Transverse colon (tissue), 4 donors: ENCODE measurements around the gene LSM11. TPM values are rescaled to one million over a fixed set of nuclear protein-coding genes. Genes with fewer than 3 reads are reported as not detected.
"Not testable (repeated sequence)": the region's sequence is repeated elsewhere in the genome, so short reads cannot be mapped to it uniquely, and the experiment has no call there.

Experiments used
- DNase-seq: peaks from one replicate; pipeline ENCODE4 v3.0.0-alpha.2; 2019
- H3K27ac ChIP-seq, 4 donors: fragments of 200-600 bp; sonication (generic); 2 replicates each; pipeline ENCODE4 v1.5.1; 2016 to 2018; ENCODE audit warnings: inconsistent platforms in 4 of 4
- H3K27me3 ChIP-seq: fragments of 200-600 bp; sonication (generic); 2 replicates; pipeline ENCODE4 v1.5.1; 2017; ENCODE audit warnings: inconsistent platforms
- H3K36me3 ChIP-seq, 4 donors: fragments of 200-600 bp; sonication (generic); 2 replicates each; pipeline ENCODE4 v1.5.1; 2017 to 2019; ENCODE audit warnings: inconsistent platforms in 4 of 4
- H3K4me1 ChIP-seq, 4 donors: fragments of 200-600 bp; sonication (generic); 2 replicates each; pipeline ENCODE4 v1.5.1; 2017 to 2020; ENCODE audit warnings: inconsistent platforms in 4 of 4
- H3K4me3 ChIP-seq, 4 donors: fragments of 200-600 bp; sonication (generic); 1 replicate in 1 of 4; 2 replicates in 3 of 4; pipeline versions ENCODE4 v1.5.1 to v1.6.1; 2017 to 2019; ENCODE audit warnings: inconsistent platforms in 4 of 4
- H3K9me3 ChIP-seq, 2 donors: fragments of 200-600 bp; sonication (generic); 2 replicates each; pipeline ENCODE4 v1.5.1; 2017 to 2019; ENCODE audit warnings: inconsistent platforms in 2 of 2
- CTCF ChIP-seq, 5 experiments: fragments of 200-600 bp in 3 of 5; fragments of 450-650 bp in 2 of 5; sonication (generic) in 3 of 5; IDR thresholded peaks; 1 replicate in 2 of 5; 2 replicates in 3 of 5; pipeline ENCODE4 v1.5.1; 2016 to 2017; ENCODE audit warnings: antibody characterized with exemption in 5 of 5, inconsistent platforms in 3 of 5, mild to moderate bottlenecking in 2 of 5, moderate library complexity in 1 of 5
- EP300 ChIP-seq: sonication (generic); formaldehyde crosslinking; IDR thresholded peaks from one replicate; pipeline ENCODE4 v1.6.1; 2017; ENCODE audit warnings: antibody characterized with exemption, low read depth
- POLR2A ChIP-seq: fragments of 450-650 bp; IDR thresholded peaks from one replicate; pipeline ENCODE4 v1.6.1; 2016; ENCODE audit warnings: antibody characterized with exemption, mild to moderate bottlenecking, moderate library complexity
- POLR2AphosphoS5 ChIP-seq, 3 donors: sonication (generic); formaldehyde crosslinking; IDR thresholded peaks; one replicate each; pipeline ENCODE4 v1.6.1; 2016; ENCODE audit warnings: antibody characterized with exemption in 3 of 3
- WGBS, 2 donors: methylation state at CpG; one replicate each; pipeline ENCODE4 v1.1.5; 2018; ENCODE audit warnings: low coverage in 1 of 2; 5-methylcytosine and 5-hydroxymethylcytosine counted together
- in situ Hi-C, 4 donors: fragments of 200-750 bp; cut with MboI; loops; one replicate each; pipeline versions ENCODE4 v1.15.0 to v1.15.1; 2017; ENCODE audit warnings: low sequenced_read_pairs in 3 of 4, low pct_ligation_motif_present in 1 of 4, low pct_unique_long_range_greater_than_20kb in 1 of 4
- intact Hi-C: fragments of 100-400 bp; cut with DNase I; formaldehyde crosslinking; loops from one replicate; pipeline ENCODE4 v1.15.1; 2023; ENCODE audit warnings: low total_unique reads
- total RNA-seq, 4 donors: library from RNA; depleted of rRNA; stranded (reverse); fragments of >200 nt; gene quantifications; one replicate each; pipeline ENCODE4 v1.1.0, GENCODE V29; 2016

The LSM11 gene
- total RNA-seq, result 1 to 10 TPM; 4.1 to 10.0 (median 5.8) TPM

GRCh38 chr5:157743163-157744050 is at the start of gene LSM11:
Gene LSM11, plus strand, starts transcription at chr5:157743712. Its CDS starts 39 bp downstream, at chr5:157743751.
- peaks cover 12 to 22% (median 15%) of the 10 kb centered on the region in 4 donors for H3K4me1 ChIP-seq
- WGBS, 2 donors, result 0% methylated on average over 55 of the region's 79 CpGs; no CpG with 5 or more reads in 1 of the 2 donors
- intact Hi-C loops (loop anchor here (10.0 kb wide), 1 partner anchor 1709 kb away; no protein-coding TSS in a partner anchor), in situ Hi-C loops (loop anchor here in 3 of 4 donors (10.0 to 25.0 kb wide), 5 partner anchors 256 to 606 kb away; partner anchors contain the start of gene MED7 (in 1 of the 3))
- H3K27me3 ChIP-seq, result no peaks in the 10 kb centered on the region
- peak within 1 kb of the TSS; percentile 75 to 92 (median 86) for H3K4me3 ChIP-seq
- H3K36me3 ChIP-seq, result no peaks in the 10 kb centered on the region
- H3K9me3 ChIP-seq, result no peaks in the 10 kb centered on the region
- peak within 1 kb of the TSS; percentile 60 to 83 (median 78) for H3K27ac ChIP-seq
- peak; percentile 93 for DNase-seq
- TF ChIP-seq EP300 (no peak), CTCF (IDR thresholded peaks at IDR 0.05) (peak; percentile 96 to 100 (median 99)), POLR2AphosphoS5 (IDR thresholded peaks at IDR 0.05) (peak; percentile 12 to 38 (median 29)), POLR2A (peak; percentile 37)

GRCh38 chr5:157693816-157694215 is 49.7 kb upstream of the LSM11 start:
- in situ Hi-C loops, H3K9me3 ChIP-seq, H3K4me1 ChIP-seq, H3K36me3 ChIP-seq, H3K27ac ChIP-seq, H3K4me3 ChIP-seq, DNase-seq, H3K27me3 ChIP-seq, intact Hi-C loops: not testable (repeated sequence)
- WGBS, 2 donors, result 99 to 100% methylated on average over 6 to 15 of the region's 25 CpGs

- H3K4me1 ChIP-seq, H3K27me3 ChIP-seq, DNase-seq, H3K27ac ChIP-seq, H3K4me3 ChIP-seq, intact Hi-C loops, H3K9me3 ChIP-seq, in situ Hi-C loops, H3K36me3 ChIP-seq: not testable (repeated sequence)
- WGBS, 2 donors, result 82 to 92% methylated on average over 2 to 3 of the region's 3 CpGs
Measured at GRCh38 chr5:157696154-157696553, 47.4 kb upstream of the LSM11 start.

- intact Hi-C loops, H3K27me3 ChIP-seq, H3K4me3 ChIP-seq: not testable (repeated sequence)
Measured at GRCh38 chr5:157698674-157699073, 44.8 kb upstream of the LSM11 start.

GRCh38 chr5:157703736-157704135 is 39.8 kb upstream of the LSM11 start:
- Histone ChIP-seq H3K4me1 (no peaks in the 10 kb centered on the region), H3K36me3 (no peaks in the 10 kb centered on the region), H3K4me3 (no peak overlapping the region), H3K27ac (no peak overlapping the region), H3K9me3 (peaks cover under 1 to 4% of the 10 kb centered on the region in 2 donors), H3K27me3 (no peaks in the 10 kb centered on the region)
- intact Hi-C loops, result no loop called here
- in situ Hi-C loops, result loop anchor here in 2 of 4 donors (25.0 kb wide), 3 partner anchors 216 to 366 kb away; a partner anchor contains a TSS
- DNase-seq, result no peak
- TF ChIP-seq EP300, result no peak
- no peak for TF ChIP-seq POLR2AphosphoS5 (IDR thresholded peaks at IDR 0.05)
- no peak for TF ChIP-seq POLR2A
- TF ChIP-seq CTCF (IDR thresholded peaks at IDR 0.05), result no peak
- WGBS, 2 donors, result 69 to 83% methylated on average over 3 of the region's 3 CpGs

More at GRCh38 chr5:157698674-157699073, 44.8 kb upstream of the LSM11 start:
- 69 to 86% methylated on average over 2 to 4 of the region's 4 CpGs for WGBS, 2 donors
- H3K36me3 ChIP-seq, H3K4me1 ChIP-seq, H3K9me3 ChIP-seq, H3K27ac ChIP-seq, in situ Hi-C loops, DNase-seq: not testable (repeated sequence)
